Activated T-helper 1 cell treated with anti-CD3 and anti-CD28 coated beads, Interleukin-12 subunit alpha, Interleukin-12 subunit beta, Interleukin-2, Interleukin-4 antibody, amounts not matched to agents 30 ng/mL and 10 ng/mL and 1 ng/mL, durations not matched to agents 14 hours and 24 hours and 36 hours (primary cell): ENCODE results near the gene CEP250. TPM values are rescaled to one million over a fixed set of nuclear protein-coding genes. Genes with fewer than 3 reads are reported as not detected.

Experiments
- DNase-seq: peaks from one replicate; pipeline ENCODE4 v3.0.0; 2021; ENCODE audit warnings: low spot score
- H3K27ac Mint-ChIP-seq: one replicate; pipeline ENCODE4 v1.8.0; 2021; ENCODE audit warnings: mild to moderate bottlenecking, mixed read lengths
- H3K27me3 Mint-ChIP-seq: one replicate; pipeline ENCODE4 v1.8.0; 2022; ENCODE audit warnings: mild to moderate bottlenecking, moderate library complexity, mixed read lengths; ENCODE audit not compliant: insufficient read depth
- H3K36me3 Mint-ChIP-seq: one replicate; pipeline ENCODE4 v1.8.0; 2021; ENCODE audit warnings: low read depth, mixed read lengths
- H3K4me1 Mint-ChIP-seq: one replicate; pipeline ENCODE4 v1.8.0; 2021; ENCODE audit warnings: low read depth, mixed read lengths
- H3K4me3 Mint-ChIP-seq: one replicate; pipeline ENCODE4 v1.8.0; 2021; ENCODE audit warnings: mild to moderate bottlenecking, moderate library complexity, mixed read lengths
- H3K9me3 Mint-ChIP-seq: one replicate; pipeline ENCODE4 v1.8.0; 2021; ENCODE audit warnings: mixed read lengths
- intact Hi-C: fragments of 100-400 bp; cut with micrococcal nuclease; formaldehyde crosslinking; loops from one replicate; pipeline ENCODE4 v1.15.1; 2024
- total RNA-seq: library from RNA; stranded (reverse); gene quantifications from 2 replicates; pipeline ENCODE4 v1.2.3, GENCODE V29; 2022

Gene CEP250
- total RNA-seq, 1 donor from 2014 or later: 45.6 TPM

- peaks cover 11% of the 10 kb centered on the region for H3K4me1 Mint-ChIP-seq
- H3K27ac Mint-ChIP-seq: no peak overlapping the region
- no peaks in the 10 kb centered on the region for H3K9me3 Mint-ChIP-seq
- no peaks in the 10 kb centered on the region for H3K27me3 Mint-ChIP-seq
- H3K36me3 Mint-ChIP-seq: peaks cover 19% of the 10 kb centered on the region
- no peak overlapping the region for H3K4me3 Mint-ChIP-seq
- DNase-seq: no peak
- intact Hi-C loops: loop anchor here (2.0 to 5.0 kb wide), 3 partner anchors 60 to 236 kb away; partner anchors contain the start of genes NFS1 and ROMO1
Observed at GRCh38 chr20:35462351-35462750, 7.0 kb downstream of the CEP250 start.

DNA sequence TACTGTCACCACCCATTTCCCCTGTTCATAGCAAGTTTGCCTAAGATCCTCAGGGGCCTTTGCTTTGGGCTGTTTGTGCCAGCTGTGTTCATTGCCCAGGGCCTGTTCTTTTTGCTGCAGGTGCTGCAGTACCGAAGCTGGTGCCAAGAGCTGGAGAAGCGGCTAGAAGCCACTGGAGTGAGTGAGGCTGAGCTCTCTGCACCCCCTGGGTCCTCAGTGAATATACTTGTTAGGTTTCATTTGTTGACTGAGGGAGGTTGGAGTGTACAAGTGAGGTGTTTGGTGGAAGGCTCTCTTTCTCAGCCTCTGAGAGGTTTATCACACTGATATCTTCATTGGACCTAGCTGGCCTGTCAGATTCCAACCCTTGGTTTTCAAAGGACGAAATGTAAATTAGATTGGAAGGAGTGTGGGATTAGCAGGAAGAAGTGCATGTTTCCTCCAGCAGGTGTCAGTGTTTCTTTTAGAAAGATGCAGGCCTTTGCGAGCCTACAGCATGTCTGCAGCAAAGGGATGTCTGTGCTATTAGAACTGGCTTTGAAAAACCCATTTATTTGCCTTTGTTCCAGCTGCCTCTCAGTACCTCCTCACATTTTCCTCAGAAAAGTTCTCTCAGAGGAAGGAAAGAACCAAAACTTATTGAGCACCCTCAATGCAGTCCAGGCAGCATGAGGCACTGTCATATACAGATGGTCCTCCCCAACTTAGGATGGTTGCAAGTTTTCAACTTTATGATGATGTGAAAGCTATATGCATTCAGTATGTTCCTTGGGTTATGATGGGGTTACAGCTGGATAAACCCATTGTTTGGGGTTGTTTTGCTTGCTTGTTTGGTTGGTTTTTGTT lies 8.3 kb downstream of the CEP250 start:
- DNase-seq: peak; percentile 48
- Mint-ChIP-seq H3K27ac (no peak overlapping the region), H3K36me3 (peaks cover 13% of the 10 kb centered on the region), H3K4me1 (no peaks in the 10 kb centered on the region), H3K4me3 (no peak overlapping the region), H3K9me3 (no peaks in the 10 kb centered on the region), H3K27me3 (no peaks in the 10 kb centered on the region)
- intact Hi-C loops: loop anchor here (1.0 to 5.0 kb wide), 4 partner anchors 59 to 675 kb away; partner anchors contain the start of genes NFS1 and ROMO1

DNA sequence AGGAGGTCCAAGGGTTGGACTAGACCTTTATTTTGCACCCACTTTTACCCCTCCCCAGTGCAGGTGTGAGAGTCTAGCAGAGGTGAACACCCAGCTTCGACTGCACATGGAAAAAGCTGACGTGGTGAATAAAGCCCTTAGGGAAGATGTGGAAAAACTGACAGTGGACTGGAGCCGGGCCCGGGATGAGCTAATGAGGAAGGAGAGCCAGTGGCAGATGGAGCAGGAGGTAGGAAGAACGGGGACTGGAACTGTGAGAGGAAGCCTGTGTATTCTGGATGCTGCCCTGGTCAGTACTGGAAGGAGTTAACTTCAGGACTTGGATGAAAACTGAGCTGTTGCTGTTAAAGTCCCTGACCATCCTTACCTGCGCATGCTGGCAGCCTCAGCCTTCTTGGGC lies 10.6 kb downstream of the CEP250 start:
- peaks cover 13% of the 10 kb centered on the region for H3K36me3 Mint-ChIP-seq
- H3K9me3 Mint-ChIP-seq: no peaks in the 10 kb centered on the region
- no peaks in the 10 kb centered on the region for H3K4me1 Mint-ChIP-seq
- intact Hi-C loops: no loop called here
- H3K4me3 Mint-ChIP-seq: no peak overlapping the region
- no peaks in the 10 kb centered on the region for H3K27me3 Mint-ChIP-seq
- no peak overlapping the region for H3K27ac Mint-ChIP-seq
- DNase-seq: no peak

DNA sequence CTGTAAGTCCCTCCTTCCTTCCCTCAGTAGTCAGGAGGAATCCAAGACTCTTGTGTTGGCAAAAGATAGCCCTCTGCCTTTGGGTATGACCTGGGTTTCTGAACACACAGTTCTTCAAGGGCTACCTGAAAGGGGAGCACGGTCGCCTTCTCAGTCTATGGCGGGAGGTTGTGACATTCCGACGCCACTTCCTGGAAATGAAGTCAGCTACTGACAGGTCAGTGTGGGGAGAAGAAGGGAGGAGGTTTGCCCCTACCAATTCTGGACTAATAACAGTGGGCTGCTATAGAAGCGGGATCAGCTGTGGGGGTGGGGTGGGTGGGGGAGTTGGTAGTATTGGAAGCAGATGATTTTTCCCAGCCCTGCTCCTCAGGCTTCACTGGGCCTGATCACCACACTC lies 11.5 kb downstream of the CEP250 start:
- H3K4me3 Mint-ChIP-seq: no peak overlapping the region
- peaks cover 13% of the 10 kb centered on the region for H3K36me3 Mint-ChIP-seq
- no peaks in the 10 kb centered on the region for H3K27me3 Mint-ChIP-seq
- intact Hi-C loops: no loop called here
- H3K9me3 Mint-ChIP-seq: no peaks in the 10 kb centered on the region
- no peak for DNase-seq
- H3K4me1 Mint-ChIP-seq: no peaks in the 10 kb centered on the region
- no peak overlapping the region for H3K27ac Mint-ChIP-seq

GRCh38 chr20:35467339-35468224 lies 12.2 kb downstream of the CEP250 start:
- H3K27me3 Mint-ChIP-seq: no peaks in the 10 kb centered on the region
- H3K9me3 Mint-ChIP-seq: no peaks in the 10 kb centered on the region
- intact Hi-C loops: no loop called here
- no peaks in the 10 kb centered on the region for H3K4me1 Mint-ChIP-seq
- H3K36me3 Mint-ChIP-seq: peaks cover 11% of the 10 kb centered on the region
- no peak overlapping the region for H3K27ac Mint-ChIP-seq
- DNase-seq: no peak
- H3K4me3 Mint-ChIP-seq: no peak overlapping the region

DNA sequence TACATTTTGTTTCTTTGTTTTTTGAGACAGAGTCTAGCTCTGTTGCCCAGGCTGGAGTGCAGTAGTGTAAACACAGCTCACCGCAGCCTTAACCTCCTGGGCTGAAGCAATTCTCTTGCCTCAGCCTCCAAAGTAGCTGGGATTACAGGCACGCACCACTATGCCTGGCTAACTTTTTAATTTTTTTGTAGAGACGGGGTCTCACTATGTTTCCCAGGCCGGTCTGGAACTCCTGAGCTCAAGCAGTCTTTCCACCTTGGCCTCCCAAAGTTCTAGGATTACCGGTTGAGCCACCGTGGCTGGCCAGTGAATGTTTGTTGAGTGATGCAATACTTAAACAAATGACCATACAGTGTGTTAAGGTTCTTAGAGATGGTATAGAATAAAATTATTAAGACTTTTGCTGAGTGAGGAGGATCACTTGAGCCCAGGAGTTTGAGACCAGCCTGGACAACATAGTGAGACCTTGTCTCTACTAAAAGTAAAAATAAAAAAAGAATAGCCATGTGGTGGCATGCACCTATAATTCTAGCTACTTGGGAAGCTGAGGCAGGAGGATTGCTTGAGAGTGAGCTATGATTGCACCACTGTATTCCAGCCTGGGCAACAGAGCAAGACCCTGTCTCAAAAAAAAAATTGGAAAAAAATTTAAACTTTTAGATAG lies 13.4 kb downstream of the CEP250 start:
- no peaks in the 10 kb centered on the region for H3K27me3 Mint-ChIP-seq
- peaks cover 10% of the 10 kb centered on the region for H3K36me3 Mint-ChIP-seq
- no peaks in the 10 kb centered on the region for H3K4me1 Mint-ChIP-seq
- H3K27ac Mint-ChIP-seq: no peak overlapping the region
- no peak overlapping the region for H3K4me3 Mint-ChIP-seq
- intact Hi-C loops: no loop called here
- no peak for DNase-seq
- no peaks in the 10 kb centered on the region for H3K9me3 Mint-ChIP-seq

DNA sequence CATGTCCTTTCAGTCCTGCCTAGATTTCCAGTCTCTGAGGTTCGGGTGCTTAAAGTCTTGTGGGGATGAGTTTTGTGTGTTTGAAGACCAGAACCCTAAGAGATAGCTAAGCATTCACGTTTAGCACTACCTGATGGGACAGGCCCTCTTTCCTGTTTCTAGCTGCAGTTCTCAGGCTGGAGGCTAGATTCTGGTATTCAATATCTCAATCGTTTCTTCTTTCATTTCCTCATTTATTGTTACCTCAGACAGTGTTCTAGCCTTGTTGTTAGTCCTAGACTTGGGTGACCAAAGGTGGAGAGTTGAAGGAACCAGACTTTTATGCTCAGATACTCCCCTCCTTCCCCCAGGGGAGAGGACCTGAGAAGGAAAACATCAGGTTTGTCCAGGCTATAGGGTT lies 16.8 kb downstream of the CEP250 start:
- DNase-seq: no peak
- Mint-ChIP-seq H3K4me1 (no peaks in the 10 kb centered on the region), H3K4me3 (no peak overlapping the region), H3K36me3 (peaks cover 6% of the 10 kb centered on the region), H3K27me3 (no peaks in the 10 kb centered on the region), H3K9me3 (no peaks in the 10 kb centered on the region), H3K27ac (no peak overlapping the region)
- intact Hi-C loops: no loop called here

GRCh38 chr20:35473684-35474083 lies 18.3 kb downstream of the CEP250 start:
- intact Hi-C loops: no loop called here

GRCh38 chr20:35474303-35474871 lies 19.0 kb downstream of the CEP250 start:
- peaks cover 19% of the 10 kb centered on the region for H3K36me3 Mint-ChIP-seq
- no peak overlapping the region for H3K27ac Mint-ChIP-seq
- intact Hi-C loops: no loop called here
- H3K27me3 Mint-ChIP-seq: no peaks in the 10 kb centered on the region
- no peak for DNase-seq
- no peaks in the 10 kb centered on the region for H3K4me1 Mint-ChIP-seq
- H3K9me3 Mint-ChIP-seq: no peaks in the 10 kb centered on the region
- no peak overlapping the region for H3K4me3 Mint-ChIP-seq

More at GRCh38 chr20:35473684-35474083, 18.3 kb downstream of the CEP250 start:
- H3K27me3 Mint-ChIP-seq: no peaks in the 10 kb centered on the region
- no peak overlapping the region for H3K4me3 Mint-ChIP-seq
- H3K27ac Mint-ChIP-seq: no peak overlapping the region
- H3K4me1 Mint-ChIP-seq: no peaks in the 10 kb centered on the region
- H3K36me3 Mint-ChIP-seq: peaks cover 14% of the 10 kb centered on the region
- H3K9me3 Mint-ChIP-seq: no peaks in the 10 kb centered on the region
- no peak for DNase-seq

DNA sequence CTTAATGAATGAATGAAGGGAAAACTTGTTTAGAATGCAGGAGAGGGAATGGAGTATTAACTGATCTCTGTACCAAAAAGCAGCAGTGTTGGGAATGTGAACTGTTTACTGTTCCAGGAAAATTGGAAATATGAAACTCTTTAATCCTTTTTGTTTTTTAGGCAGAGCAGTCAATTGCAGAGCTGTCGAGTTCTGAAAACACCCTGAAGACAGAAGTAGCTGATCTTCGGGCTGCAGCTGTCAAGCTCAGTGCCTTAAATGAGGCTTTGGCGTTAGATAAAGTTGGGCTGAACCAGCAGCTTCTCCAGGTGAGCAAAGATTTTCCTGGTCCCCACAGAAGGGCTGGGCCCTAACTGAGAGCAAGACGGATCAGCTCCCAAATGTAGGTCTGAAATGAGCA lies 20.9 kb downstream of the CEP250 start:
- Mint-ChIP-seq H3K36me3 (peaks cover 22% of the 10 kb centered on the region), H3K4me1 (no peaks in the 10 kb centered on the region), H3K27me3 (no peaks in the 10 kb centered on the region), H3K27ac (no peak overlapping the region), H3K4me3 (no peak overlapping the region), H3K9me3 (no peaks in the 10 kb centered on the region)
- no peak for DNase-seq
- intact Hi-C loops: no loop called here

DNA sequence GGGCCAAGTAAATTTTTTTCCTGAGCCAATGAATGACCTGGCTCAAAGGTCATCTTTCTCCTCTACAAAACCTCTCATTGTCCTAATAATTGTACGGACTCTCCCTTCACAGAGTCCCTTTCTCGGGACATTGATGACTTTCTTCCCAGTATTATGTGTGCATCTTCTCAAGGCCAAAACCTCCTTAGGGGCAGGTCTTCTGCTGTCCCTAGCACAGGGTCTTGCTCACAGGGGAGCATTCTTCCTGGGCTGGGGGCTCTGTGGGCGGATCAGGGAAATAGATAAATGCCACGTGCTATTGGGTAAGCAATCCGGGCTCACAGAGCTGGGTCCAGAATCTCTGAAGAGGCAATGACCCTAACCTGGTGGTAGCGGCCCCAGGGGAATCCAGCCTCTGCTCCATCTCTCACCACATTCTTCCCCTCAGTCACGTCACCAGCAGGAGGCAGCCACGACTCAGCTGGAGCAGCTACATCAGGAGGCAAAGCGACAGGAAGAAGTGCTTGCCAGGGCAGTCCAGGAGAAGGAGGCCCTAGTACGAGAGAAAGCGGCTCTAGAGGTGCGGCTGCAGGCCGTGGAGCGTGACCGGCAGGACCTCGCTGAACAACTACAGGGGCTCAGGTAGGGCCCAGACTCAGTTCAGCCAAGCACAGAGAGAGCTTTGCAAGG lies 23.5 kb downstream of the CEP250 start:
- no peak overlapping the region for H3K4me3 Mint-ChIP-seq
- intact Hi-C loops: no loop called here
- no peaks in the 10 kb centered on the region for H3K9me3 Mint-ChIP-seq
- H3K4me1 Mint-ChIP-seq: no peaks in the 10 kb centered on the region
- no peak overlapping the region for H3K27ac Mint-ChIP-seq
- DNase-seq: no peak
- H3K27me3 Mint-ChIP-seq: no peaks in the 10 kb centered on the region
- H3K36me3 Mint-ChIP-seq: peaks cover 24% of the 10 kb centered on the region

DNA sequence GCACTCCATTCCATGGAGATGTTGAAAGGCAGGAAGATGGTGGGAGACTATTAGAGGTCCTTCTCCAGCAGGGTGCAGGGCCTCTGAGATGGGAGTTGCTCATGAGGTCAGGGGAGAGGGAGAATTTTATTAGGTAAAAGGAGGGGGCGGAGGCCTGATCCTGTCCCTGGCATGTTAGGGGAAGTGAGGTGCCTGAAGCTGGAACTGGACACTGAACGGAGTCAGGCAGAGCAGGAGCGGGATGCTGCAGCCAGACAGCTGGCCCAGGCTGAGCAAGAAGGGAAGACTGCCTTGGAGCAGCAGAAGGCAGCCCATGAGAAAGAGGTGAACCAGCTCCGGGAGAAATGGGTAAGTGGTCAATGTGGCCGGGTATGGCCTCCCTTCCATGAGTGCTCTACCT lies 24.4 kb downstream of the CEP250 start:
- H3K27me3 Mint-ChIP-seq: no peaks in the 10 kb centered on the region
- peaks cover 32% of the 10 kb centered on the region for H3K36me3 Mint-ChIP-seq
- intact Hi-C loops: no loop called here
- no peaks in the 10 kb centered on the region for H3K4me1 Mint-ChIP-seq
- H3K9me3 Mint-ChIP-seq: no peaks in the 10 kb centered on the region
- no peak for DNase-seq
- no peak overlapping the region for H3K4me3 Mint-ChIP-seq
- no peak overlapping the region for H3K27ac Mint-ChIP-seq
